HG02678 (cell line): ENCODE data around the gene NEK6.

Experiments
- ATAC-seq: cut with Tn5 transposase; IDR thresholded peaks from one replicate; pipeline ENCODE4 v1.9.1; 2021; ENCODE audit warnings: mild to moderate bottlenecking, moderate library complexity; ENCODE audit not compliant: unreplicated experiment

NEK6 gene

GRCh38 chr9:124390794-124391658, 133.3 kb downstream of the NEK6 start:
- no peak for ATAC-seq

GRCh38 chr9:124392254-124392870, 134.6 kb downstream of the NEK6 start:
- no peak for ATAC-seq

GRCh38 chr9:124392871-124393460, 135.2 kb downstream of the NEK6 start:
- ATAC-seq: no peak

GRCh38 chr9:124394167-124394566, 136.4 kb downstream of the NEK6 start:
- no peak for ATAC-seq

GRCh38 chr9:124394596-124394995, 136.8 kb downstream of the NEK6 start:
- no peak for ATAC-seq

- no peak for ATAC-seq
These were observed 138.1 kb downstream of the NEK6 start for GRCh38 chr9:124395826-124396225.

GRCh38 chr9:124398191-124398935, 140.6 kb downstream of the NEK6 start:
- ATAC-seq: no peak

- ATAC-seq: no peak
These were observed 141.7 kb downstream of the NEK6 start for GRCh38 chr9:124399323-124399967.

- no peak for ATAC-seq
These were observed 142.5 kb downstream of the NEK6 start for GRCh38 chr9:124399968-124400940.
